ENCODE results near the gene SLC25A15.

SLC25A15 gene

DNA sequence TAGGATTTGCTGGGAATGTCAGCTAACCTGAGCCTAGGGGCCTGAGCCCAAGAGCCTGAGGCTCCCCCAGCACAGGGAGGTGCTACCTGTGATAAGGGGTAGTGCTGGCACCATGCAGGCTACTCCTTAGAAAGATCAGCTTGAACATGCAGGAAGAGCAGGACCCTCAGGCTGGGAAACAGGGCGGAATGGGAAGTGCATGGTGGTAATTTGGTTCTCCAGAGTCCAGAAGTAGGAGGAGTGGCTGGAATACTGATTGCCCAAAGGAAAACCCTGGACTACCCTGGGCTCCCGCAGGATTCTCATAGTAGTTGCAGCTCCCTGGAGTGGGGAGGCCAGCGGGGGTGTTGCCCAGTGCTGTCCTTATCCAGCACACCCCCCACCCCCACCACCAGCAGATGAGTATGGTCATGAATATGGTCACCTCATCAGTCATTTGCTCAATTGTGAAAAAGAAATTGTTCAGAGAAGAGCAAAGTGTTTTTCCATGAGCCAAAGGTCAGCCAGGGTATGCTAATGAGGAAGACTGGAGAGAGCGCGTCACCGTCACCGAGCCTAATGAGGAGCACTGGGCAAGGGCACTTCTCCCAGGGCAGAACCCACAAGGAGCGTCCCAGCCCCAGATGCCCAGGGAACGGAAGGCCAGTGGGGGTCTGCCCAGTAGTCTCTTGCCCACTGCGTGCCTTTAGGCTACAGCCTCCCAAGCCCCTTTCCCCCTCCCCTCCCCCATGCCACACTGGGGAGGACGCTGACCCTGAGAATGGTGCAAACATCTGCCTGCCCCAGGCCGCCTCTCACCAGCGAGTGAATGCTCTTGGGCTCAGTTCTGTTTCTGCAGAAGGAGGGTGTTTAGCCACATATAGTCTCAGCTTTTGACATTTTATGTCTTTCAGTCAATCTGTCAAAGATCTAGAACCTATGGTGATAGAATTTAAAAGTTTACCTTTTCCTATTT is 5.3 kb downstream of the SLC25A15 start:
- TF ChIP-seq, protein P1, sequence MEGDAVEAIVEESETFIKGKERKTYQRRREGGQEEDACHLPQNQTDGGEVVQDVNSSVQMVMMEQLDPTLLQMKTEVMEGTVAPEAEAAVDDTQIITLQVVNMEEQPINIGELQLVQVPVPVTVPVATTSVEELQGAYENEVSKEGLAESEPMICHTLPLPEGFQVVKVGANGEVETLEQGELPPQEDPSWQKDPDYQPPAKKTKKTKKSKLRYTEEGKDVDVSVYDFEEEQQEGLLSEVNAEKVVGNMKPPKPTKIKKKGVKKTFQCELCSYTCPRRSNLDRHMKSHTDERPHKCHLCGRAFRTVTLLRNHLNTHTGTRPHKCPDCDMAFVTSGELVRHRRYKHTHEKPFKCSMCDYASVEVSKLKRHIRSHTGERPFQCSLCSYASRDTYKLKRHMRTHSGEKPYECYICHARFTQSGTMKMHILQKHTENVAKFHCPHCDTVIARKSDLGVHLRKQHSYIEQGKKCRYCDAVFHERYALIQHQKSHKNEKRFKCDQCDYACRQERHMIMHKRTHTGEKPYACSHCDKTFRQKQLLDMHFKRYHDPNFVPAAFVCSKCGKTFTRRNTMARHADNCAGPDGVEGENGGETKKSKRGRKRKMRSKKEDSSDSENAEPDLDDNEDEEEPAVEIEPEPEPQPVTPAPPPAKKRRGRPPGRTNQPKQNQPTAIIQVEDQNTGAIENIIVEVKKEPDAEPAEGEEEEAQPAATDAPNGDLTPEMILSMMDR (IDR thresholded peaks at IDR 0.05; ENCODE audit: low read depth, low read length) = no peak
- H3K9me3 ChIP-seq = no peaks in the 10 kb centered on the region
- H3K36me3 ChIP-seq = peaks cover 24% of the 10 kb centered on the region
- no peak overlapping the region for H3K4me3 ChIP-seq (ENCODE audit: low read depth, low read length)
- DNase-seq = no peak
- no peaks in the 10 kb centered on the region for H3K4me1 ChIP-seq
- no peaks in the 10 kb centered on the region for H3K27me3 ChIP-seq

DNA sequence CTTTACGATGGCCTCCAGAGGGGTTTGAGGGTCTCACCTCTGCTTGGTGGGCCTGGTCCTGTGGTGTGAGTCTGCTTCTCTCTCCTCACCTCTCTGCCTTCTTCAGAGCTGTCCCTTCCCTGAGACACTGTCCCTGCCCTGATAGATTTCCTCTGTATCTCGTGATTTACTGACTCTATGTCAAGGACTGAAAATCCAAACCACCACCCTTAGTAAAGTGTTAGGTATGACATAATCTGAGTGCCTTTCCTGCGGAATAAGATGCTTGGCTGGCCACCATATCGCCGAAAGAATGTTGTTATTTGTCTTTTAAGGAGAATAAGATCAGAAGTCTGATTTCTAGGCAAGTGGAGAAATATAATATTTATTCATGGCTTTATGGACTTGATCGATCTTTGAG is 7.2 kb downstream of the SLC25A15 start:
- Histone ChIP-seq H3K36me3 (peaks cover 37% of the 10 kb centered on the region), H3K27me3 (no peaks in the 10 kb centered on the region), H3K4me1 (no peaks in the 10 kb centered on the region), H3K9me3 (no peaks in the 10 kb centered on the region), H3K4me3 (ENCODE audit: low read depth, low read length) (no peak overlapping the region)
- TF ChIP-seq, protein P1 (IDR thresholded peaks at IDR 0.05; ENCODE audit: low read depth, low read length) = no peak
- no peak for DNase-seq

DNA sequence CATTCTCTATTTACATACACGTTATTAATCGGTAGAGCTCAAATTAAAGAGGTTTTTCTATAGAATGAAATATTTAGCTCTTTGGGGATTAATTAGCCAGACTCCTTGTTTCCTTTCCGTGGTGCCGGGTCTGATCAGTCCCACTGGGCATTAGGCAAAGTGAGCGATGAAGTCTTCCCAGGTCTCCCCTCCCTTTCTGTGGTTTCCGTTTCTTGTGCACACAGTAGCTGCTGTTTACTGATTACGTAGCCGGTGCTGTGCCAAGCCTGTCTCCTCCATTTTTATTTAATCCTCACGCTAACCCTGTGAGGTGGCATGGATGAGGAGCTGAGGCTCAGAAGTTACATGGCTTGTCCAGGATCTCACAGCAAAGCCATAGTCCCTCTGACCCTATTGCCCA is 9.0 kb downstream of the SLC25A15 start:
- no peak overlapping the region for H3K4me3 ChIP-seq (ENCODE audit: low read depth, low read length)
- no peak for DNase-seq
- no peaks in the 10 kb centered on the region for H3K27me3 ChIP-seq
- H3K36me3 ChIP-seq = peaks cover 43% of the 10 kb centered on the region
- H3K9me3 ChIP-seq = no peaks in the 10 kb centered on the region
- TF ChIP-seq, protein P1 (IDR thresholded peaks at IDR 0.05; ENCODE audit: low read depth, low read length) = no peak
- H3K4me1 ChIP-seq = no peaks in the 10 kb centered on the region

DNA sequence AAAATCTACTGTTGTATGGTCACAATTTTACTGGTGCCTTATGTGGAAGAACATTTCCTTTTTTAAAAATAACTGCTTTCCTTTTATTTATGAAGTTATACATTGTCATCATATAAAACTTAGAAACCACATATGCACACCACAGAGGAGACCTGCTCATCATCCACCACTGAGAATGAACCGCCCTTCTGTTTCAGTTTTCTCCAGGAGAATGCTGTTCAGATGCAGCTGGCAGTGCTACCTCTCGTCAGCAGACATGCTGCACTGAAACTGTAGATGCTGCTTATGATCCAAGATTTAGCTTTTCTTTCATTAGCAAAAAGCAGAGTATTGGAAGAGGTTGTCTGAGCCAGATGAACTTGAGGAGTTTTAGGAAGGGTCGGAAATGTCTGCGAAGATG is 10.1 kb downstream of the SLC25A15 start:
- TF ChIP-seq, protein P1 (IDR thresholded peaks at IDR 0.05; ENCODE audit: low read depth, low read length) = no peak
- no peak for DNase-seq

DNA sequence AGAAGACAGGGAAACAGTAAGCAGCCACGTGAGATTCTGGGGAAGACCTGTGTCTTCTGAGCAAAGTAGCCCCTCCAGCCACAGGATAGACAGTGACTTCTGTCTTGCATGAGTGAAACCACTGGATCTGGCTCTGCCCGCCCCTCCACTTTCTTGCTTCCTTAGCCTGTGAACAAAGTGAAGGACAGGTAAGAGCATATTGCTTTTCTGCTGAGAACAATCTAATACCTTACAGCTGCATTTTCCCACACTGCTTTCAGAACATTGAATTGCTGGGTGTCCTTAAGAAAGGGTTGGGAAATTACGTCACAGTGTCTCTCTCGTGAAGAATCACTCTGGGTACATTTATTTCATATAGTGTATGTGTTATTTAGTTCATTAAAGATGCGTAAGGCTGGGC is 11.1 kb downstream of the SLC25A15 start:
- Histone ChIP-seq H3K4me1 (no peaks in the 10 kb centered on the region), H3K36me3 (peaks cover 39% of the 10 kb centered on the region), H3K27me3 (no peaks in the 10 kb centered on the region), H3K4me3 (ENCODE audit: low read depth, low read length) (no peak overlapping the region), H3K9me3 (no peaks in the 10 kb centered on the region)
- DNase-seq = no peak
- TF ChIP-seq, protein P1 (IDR thresholded peaks at IDR 0.05; ENCODE audit: low read depth, low read length) = no peak

More for the DNA sequence above, 10.1 kb downstream of the SLC25A15 start:
- Histone ChIP-seq H3K9me3 (no peaks in the 10 kb centered on the region), H3K4me3 (ENCODE audit: low read depth, low read length) (no peak overlapping the region), H3K36me3 (peaks cover 38% of the 10 kb centered on the region), H3K4me1 (no peaks in the 10 kb centered on the region), H3K27me3 (no peaks in the 10 kb centered on the region)

All from BE2C (cell line).